Muscle of leg (tissue), 11 donors: ENCODE data around the gene AGT. TPM values are rescaled to one million over a fixed set of nuclear protein-coding genes. Genes with fewer than 3 reads are reported as not detected.

Experiments
- DNase-seq: peaks from one replicate; pipeline ENCODE4 v3.0.0; 2013
- H3K27ac ChIP-seq: one replicate; pipeline ENCODE4 v1.5.1; 2013; ENCODE audit warnings: mild to moderate bottlenecking, low read length, control low read depth
- H3K27me3 ChIP-seq: one replicate; pipeline ENCODE4 v1.6.1; 2013; ENCODE audit warnings: low read length; ENCODE audit not compliant: control insufficient read depth, insufficient read depth
- H3K36me3 ChIP-seq: one replicate; pipeline ENCODE4 v1.6.1; 2013; ENCODE audit warnings: low read length; ENCODE audit not compliant: control insufficient read depth, insufficient read depth
- H3K4me1 ChIP-seq: one replicate; pipeline ENCODE4 v1.6.1; 2013; ENCODE audit warnings: low read length; ENCODE audit not compliant: control insufficient read depth, insufficient read depth
- H3K4me3 ChIP-seq: one replicate; pipeline ENCODE4 v1.5.1; 2013; ENCODE audit warnings: low read length, control low read depth
- H3K9me3 ChIP-seq: replicated peaks from 2 replicates; pipeline ENCODE4 v1.6.1; 2013; ENCODE audit warnings: low read depth, low read length; ENCODE audit not compliant: control insufficient read depth
- WGBS: methylation state at CpG from one replicate; pipeline ENCODE4 v1.1.5; 2013; ENCODE audit warnings: missing lambda C conversion rate; ENCODE audit not compliant: insufficient coverage; 5-methylcytosine and 5-hydroxymethylcytosine counted together
- polyA plus RNA-seq, 8 donors: library from polyadenylated mRNA; unstranded; fragments of 120-200 nt; gene quantifications; one replicate each; pipeline versions ENCODE4 v1.2.1 to v1.2.3, GENCODE V29; 2013; ENCODE audit warnings: inconsistent platforms in 1 of 8, low replicate concordance in 1 of 8; ENCODE audit not compliant: insufficient read length in 8 of 8, insufficient read depth in 1 of 8
- total RNA-seq: library from RNA; stranded (reverse); fragments of 120-200 nt; gene quantifications from one replicate; pipeline ENCODE4 v1.2.4, GENCODE V29; 2013

Gene AGT
- total and polyA plus RNA-seq, 9 donors = 7.2 to 15.7 (median 8.7) TPM

GRCh38 chr1:230708631-230709580 lies 5.0 kb downstream of the AGT start:
- peaks cover 6% of the 10 kb centered on the region for H3K36me3 ChIP-seq
- peaks cover 28% of the 10 kb centered on the region for H3K4me1 ChIP-seq
- 70% methylated on average over 15 of the region's 16 CpGs for WGBS
- DNase-seq = no peak
- no peaks in the 10 kb centered on the region for H3K9me3 ChIP-seq
- no peak overlapping the region for H3K27ac ChIP-seq
- no peaks in the 10 kb centered on the region for H3K27me3 ChIP-seq
- H3K4me3 ChIP-seq = no peak overlapping the region

GRCh38 chr1:230707732-230708630 lies 5.9 kb downstream of the AGT start:
- WGBS = 65% methylated on average over 14 of the region's 22 CpGs
- peaks cover 6% of the 10 kb centered on the region for H3K36me3 ChIP-seq

GRCh38 chr1:230706887-230707731 lies 6.8 kb downstream of the AGT start:
- no peaks in the 10 kb centered on the region for H3K27me3 ChIP-seq
- H3K4me1 ChIP-seq = peaks cover 15% of the 10 kb centered on the region
- no peak overlapping the region for H3K4me3 ChIP-seq
- no peak overlapping the region for H3K27ac ChIP-seq
- DNase-seq = no peak
- WGBS = 83% methylated on average over 15 of the region's 20 CpGs
- H3K36me3 ChIP-seq = peaks cover 6% of the 10 kb centered on the region
- H3K9me3 ChIP-seq = no peaks in the 10 kb centered on the region

More at GRCh38 chr1:230707732-230708630, 5.9 kb downstream of the AGT start:
- Histone ChIP-seq H3K27ac (no peak overlapping the region), H3K4me1 (peaks cover 18% of the 10 kb centered on the region), H3K27me3 (no peaks in the 10 kb centered on the region), H3K4me3 (no peak overlapping the region), H3K9me3 (no peaks in the 10 kb centered on the region)
- DNase-seq = no peak

GRCh38 chr1:230706020-230706699 lies 7.8 kb downstream of the AGT start:
- no peak overlapping the region for H3K27ac ChIP-seq
- H3K36me3 ChIP-seq = peaks cover 8% of the 10 kb centered on the region
- H3K9me3 ChIP-seq = no peaks in the 10 kb centered on the region
- WGBS = 87% methylated on average over 7 of the region's 9 CpGs
- no peak for DNase-seq
- peaks cover 3% of the 10 kb centered on the region for H3K27me3 ChIP-seq
- peaks cover 10% of the 10 kb centered on the region for H3K4me1 ChIP-seq
- no peak overlapping the region for H3K4me3 ChIP-seq

- no peak for DNase-seq
- Histone ChIP-seq H3K36me3 (peaks cover 8% of the 10 kb centered on the region), H3K9me3 (no peaks in the 10 kb centered on the region), H3K27ac (no peak overlapping the region), H3K4me3 (no peak overlapping the region), H3K4me1 (peaks cover 8% of the 10 kb centered on the region), H3K27me3 (peaks cover 3% of the 10 kb centered on the region)
- 90% methylated on average over 5 of the region's 18 CpGs for WGBS
Observed at GRCh38 chr1:230705289-230706019, 8.5 kb downstream of the AGT start.

GRCh38 chr1:230704830-230705229 lies 9.1 kb downstream of the AGT start:
- no peak for DNase-seq
- no peaks in the 10 kb centered on the region for H3K9me3 ChIP-seq
- no peak overlapping the region for H3K27ac ChIP-seq
- 85% methylated on average over 4 of the region's 7 CpGs for WGBS
- H3K4me3 ChIP-seq = no peak overlapping the region
- H3K36me3 ChIP-seq = peaks cover 7% of the 10 kb centered on the region
- H3K4me1 ChIP-seq = peaks cover 4% of the 10 kb centered on the region
- peaks cover 3% of the 10 kb centered on the region for H3K27me3 ChIP-seq

- DNase-seq = no peak
- peaks cover 3% of the 10 kb centered on the region for H3K27me3 ChIP-seq
- H3K4me3 ChIP-seq = no peak overlapping the region
- peaks cover 2% of the 10 kb centered on the region for H3K36me3 ChIP-seq
- no peak overlapping the region for H3K27ac ChIP-seq
- no peaks in the 10 kb centered on the region for H3K4me1 ChIP-seq
- WGBS = 86% methylated on average over 4 of the region's 8 CpGs
- H3K9me3 ChIP-seq = no peaks in the 10 kb centered on the region
Observed at GRCh38 chr1:230703679-230704385, 10.1 kb downstream of the AGT start.

GRCh38 chr1:230702934-230703678 lies 10.8 kb downstream of the AGT start:
- peaks cover 3% of the 10 kb centered on the region for H3K27me3 ChIP-seq
- 61% methylated on average over 13 of the region's 14 CpGs for WGBS
- H3K27ac ChIP-seq = no peak overlapping the region
- no peaks in the 10 kb centered on the region for H3K9me3 ChIP-seq
- H3K36me3 ChIP-seq = peaks cover 2% of the 10 kb centered on the region
- no peak overlapping the region for H3K4me3 ChIP-seq
- no peaks in the 10 kb centered on the region for H3K4me1 ChIP-seq
- no peak for DNase-seq
